Natural killer cell (primary cell): ENCODE data around the gene SNRPA. TPM values are rescaled to one million over a fixed set of nuclear protein-coding genes. Genes with fewer than 3 reads are reported as not detected.
A peak's percentile ranks its signal among the peaks of the same experiment; 100 is the strongest.
"Not testable (repeated sequence)": the region's sequence is repeated elsewhere in the genome, so short reads cannot be mapped to it uniquely, and the experiment has no call there.

ENCODE experiments used
- ATAC-seq, 3 donors: fragments of 150-1000 bp in 2 of 3; fragments of 200-7000 bp in 1 of 3; cut with Tn5 transposase; 1 replicate in 1 of 3; 2 replicates in 2 of 3; pipeline ENCODE4 v1.10.0; 2021; ENCODE audit warnings: mild to moderate bottlenecking in 2 of 3, moderate library complexity in 2 of 3
- DNase-seq, 2 donors: peaks; one replicate each; pipeline versions ENCODE4 v3.0.0 to v3.0.0-alpha.2; 2013 to 2021; ENCODE audit warnings: mixed read lengths in 1 of 2
- H3K27ac ChIP-seq: one replicate; pipeline ENCODE4 v1.5.1; 2013; ENCODE audit warnings: mild to moderate bottlenecking, low read length
- H3K27me3 ChIP-seq: one replicate; pipeline ENCODE4 v1.6.1; 2013; ENCODE audit warnings: low read length; ENCODE audit not compliant: control insufficient read depth, insufficient read depth
- H3K36me3 ChIP-seq: one replicate; pipeline ENCODE4 v1.6.1; 2013; ENCODE audit warnings: low read length; ENCODE audit not compliant: control insufficient read depth, insufficient read depth
- H3K4me1 ChIP-seq: one replicate; pipeline ENCODE4 v1.6.1; 2013; ENCODE audit warnings: low read length; ENCODE audit not compliant: control insufficient read depth, insufficient read depth
- H3K4me3 ChIP-seq: one replicate; pipeline ENCODE4 v1.5.1; 2013; ENCODE audit warnings: low read length
- H3K9me3 ChIP-seq: one replicate; pipeline ENCODE4 v1.6.1; 2013; ENCODE audit warnings: low read length; ENCODE audit not compliant: control insufficient read depth, insufficient read depth
- H3K27ac Mint-ChIP-seq, 2 donors: one replicate each; pipeline ENCODE4 v1.8.0; 2022; ENCODE audit warnings: mild to moderate bottlenecking in 2 of 2, mixed read lengths in 2 of 2, moderate library complexity in 1 of 2
- H3K27me3 Mint-ChIP-seq, 2 donors: one replicate each; pipeline ENCODE4 v1.8.0; 2022; ENCODE audit warnings: low read depth in 2 of 2, mixed read lengths in 2 of 2
- H3K36me3 Mint-ChIP-seq: one replicate; pipeline ENCODE4 v1.8.0; 2022; ENCODE audit warnings: mixed read lengths
- H3K4me1 Mint-ChIP-seq, 2 donors: one replicate each; pipeline ENCODE4 v1.8.0; 2022; ENCODE audit warnings: mixed read lengths in 2 of 2
- H3K4me3 Mint-ChIP-seq: one replicate; pipeline ENCODE4 v1.8.0; 2022; ENCODE audit warnings: mild to moderate bottlenecking, moderate library complexity, mixed read lengths
- H3K9me3 Mint-ChIP-seq, 2 donors: one replicate each; pipeline ENCODE4 v1.8.0; 2022; ENCODE audit warnings: mixed read lengths in 2 of 2
- CTCF ChIP-seq: fragments of 200-600 bp; IDR thresholded peaks from one replicate; pipeline ENCODE4 v1.8.0; 2022; ENCODE audit warnings: antibody characterized with exemption
- WGBS: methylation state at CpG from one replicate; pipeline ENCODE4 v1.1.7; 2013; ENCODE audit warnings: missing lambda C conversion rate; ENCODE audit not compliant: insufficient coverage; 5-methylcytosine and 5-hydroxymethylcytosine counted together
- intact Hi-C: fragments of 100-400 bp; cut with micrococcal nuclease; formaldehyde crosslinking; loops from one replicate; pipeline ENCODE4 v1.14.2; 2022
- total RNA-seq, 4 donors: library from RNA; stranded (reverse); fragments of 120-200 nt in 1 of 4; gene quantifications; one replicate each; pipeline versions ENCODE4 v1.2.3 to v1.2.4, GENCODE V29; 2013 to 2022

Gene SNRPA
- total RNA-seq, 3 donors from 2014 or later (not counting 1 experiment from before 2014, with no cell fraction given): 56.2 to 65.9 (median 60.9) TPM

- ATAC-seq (no peak), DNase-seq (no peak)
- Histone ChIP-seq H3K36me3 (peaks cover 11% of the 10 kb centered on the region), H3K27ac (peak overlapping the region; percentile 99), H3K27me3 (no peaks in the 10 kb centered on the region), H3K4me3 (peak overlapping the region; percentile 92), H3K4me1 (peaks cover 26% of the 10 kb centered on the region), H3K9me3 (no peaks in the 10 kb centered on the region)
- H3K4me3 Mint-ChIP-seq: peak overlapping the region; percentile 97
- intact Hi-C loops: loop anchor here (1.0 to 10.0 kb wide), 5 partner anchors 28 to 314 kb away; partner anchors contain the start of genes ACTMAP, BLVRB, COQ8B and SPTBN4
- peak overlapping the region; percentile 95 to 96 for H3K27ac Mint-ChIP-seq
- H3K27me3 Mint-ChIP-seq: no peaks in the 10 kb centered on the region
- WGBS: 17% methylated on average over 7 of the region's 7 CpGs
- peaks cover 37 to 51% of the 10 kb centered on the region in 2 donors for H3K4me1 Mint-ChIP-seq
- TF ChIP-seq CTCF: no peak
- H3K36me3 Mint-ChIP-seq: no peaks in the 10 kb centered on the region
- no peaks in the 10 kb centered on the region for H3K9me3 Mint-ChIP-seq
Observed at GRCh38 chr19:40778706-40779284, 27.8 kb downstream of the SNRPA start.

GRCh38 chr19:40780582-40780981 lies 29.6 kb downstream of the SNRPA start:
- 93% methylated on average over 5 of the region's 5 CpGs for WGBS
- H3K4me3 ChIP-seq: no peak overlapping the region
- TF ChIP-seq CTCF: no peak
- peaks cover 37 to 51% of the 10 kb centered on the region in 2 donors for H3K4me1 Mint-ChIP-seq
- no peaks in the 10 kb centered on the region for H3K27me3 ChIP-seq
- peak overlapping the region; percentile 26 for H3K4me3 Mint-ChIP-seq
- H3K9me3 ChIP-seq: no peaks in the 10 kb centered on the region
- H3K27me3 Mint-ChIP-seq: no peaks in the 10 kb centered on the region
- peaks cover 18% of the 10 kb centered on the region for H3K36me3 ChIP-seq
- H3K27ac Mint-ChIP-seq: peak overlapping the region in 1 of 2 donors; percentile 65
- no peak for ATAC-seq
- no peak overlapping the region for H3K27ac ChIP-seq
- DNase-seq: no peak
- intact Hi-C loops: no loop called here
- H3K4me1 ChIP-seq: peaks cover 26% of the 10 kb centered on the region
- no peaks in the 10 kb centered on the region for H3K9me3 Mint-ChIP-seq
- no peaks in the 10 kb centered on the region for H3K36me3 Mint-ChIP-seq

- no peak for TF ChIP-seq CTCF
- Mint-ChIP-seq H3K9me3 (no peaks in the 10 kb centered on the region), H3K4me1 (peaks cover 37 to 51% of the 10 kb centered on the region in 2 donors), H3K27me3 (no peaks in the 10 kb centered on the region), H3K36me3 (no peaks in the 10 kb centered on the region), H3K4me3 (no peak overlapping the region), H3K27ac (peak overlapping the region in 1 of 2 donors; percentile 33)
- intact Hi-C loops: no loop called here
- Histone ChIP-seq H3K27me3 (no peaks in the 10 kb centered on the region), H3K9me3 (no peaks in the 10 kb centered on the region), H3K36me3 (peaks cover 19% of the 10 kb centered on the region), H3K27ac (no peak overlapping the region), H3K4me3 (no peak overlapping the region), H3K4me1 (peaks cover 26% of the 10 kb centered on the region)
- 95% methylated on average over 5 of the region's 7 CpGs for WGBS
- no peak for DNase-seq
- ATAC-seq: no peak
Observed at GRCh38 chr19:40781140-40781539, 30.1 kb downstream of the SNRPA start.

GRCh38 chr19:40783711-40784110 lies 32.7 kb downstream of the SNRPA start:
- DNase-seq: no peak
- 94% methylated on average over 7 of the region's 14 CpGs for WGBS
- Mint-ChIP-seq H3K9me3 (no peaks in the 10 kb centered on the region), H3K4me3 (no peak overlapping the region), H3K27me3 (no peaks in the 10 kb centered on the region), H3K36me3 (no peaks in the 10 kb centered on the region), H3K27ac (no peak overlapping the region), H3K4me1 (peaks cover 18 to 28% of the 10 kb centered on the region in 2 donors)
- no peak for ATAC-seq
- Histone ChIP-seq H3K9me3 (no peaks in the 10 kb centered on the region), H3K27me3 (no peaks in the 10 kb centered on the region), H3K27ac (no peak overlapping the region), H3K4me1 (peaks cover 10% of the 10 kb centered on the region), H3K36me3 (peaks cover 27% of the 10 kb centered on the region), H3K4me3 (no peak overlapping the region)
- no peak for TF ChIP-seq CTCF
- intact Hi-C loops: no loop called here

GRCh38 chr19:40784146-40784545 lies 33.1 kb downstream of the SNRPA start:
- H3K4me3 ChIP-seq, DNase-seq, H3K36me3 Mint-ChIP-seq, H3K4me1 ChIP-seq, H3K27ac Mint-ChIP-seq, H3K9me3 Mint-ChIP-seq, intact Hi-C loops, H3K27me3 ChIP-seq, H3K4me3 Mint-ChIP-seq, H3K27me3 Mint-ChIP-seq, H3K27ac ChIP-seq, ATAC-seq, H3K9me3 ChIP-seq: not testable (repeated sequence)
- WGBS: 90% methylated on average over 2 of the region's 2 CpGs
- peaks cover 27% of the 10 kb centered on the region for H3K36me3 ChIP-seq
- peaks cover 13 to 24% of the 10 kb centered on the region in 2 donors for H3K4me1 Mint-ChIP-seq
